ENCODE measurements around the gene LRRC3B. TPM values are rescaled to one million over a fixed set of nuclear protein-coding genes. Genes with fewer than 3 reads are reported as not detected.

The LRRC3B gene
- total RNA-seq, 1 experiment from 2014 or later = not detected

DNA sequence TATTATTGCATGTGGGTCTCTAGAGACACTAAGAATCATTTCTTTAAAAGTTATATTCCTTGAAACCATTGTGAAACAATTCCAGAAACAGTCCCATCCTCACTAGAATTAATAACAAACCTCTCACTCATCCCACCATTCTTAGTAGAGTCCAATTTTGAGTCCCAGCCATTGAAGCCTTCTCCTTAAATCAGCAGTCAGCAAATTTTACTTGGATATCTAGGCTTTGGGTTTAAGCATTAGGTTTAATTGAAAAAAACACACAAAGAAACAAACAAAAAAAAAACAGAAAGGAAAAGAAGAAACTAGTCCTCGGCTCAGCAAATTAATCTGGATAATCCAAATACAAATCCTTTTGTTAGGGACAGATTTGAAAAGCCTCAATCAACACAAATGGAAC lies 109.3 kb downstream of the LRRC3B start:
- H3K4me3 ChIP-seq = no peak overlapping the region
- no peaks in the 10 kb centered on the region for H3K27me3 ChIP-seq
- H3K9me3 ChIP-seq = no peaks in the 10 kb centered on the region
- no peak for DNase-seq
- no peaks in the 10 kb centered on the region for H3K36me3 ChIP-seq

DNA sequence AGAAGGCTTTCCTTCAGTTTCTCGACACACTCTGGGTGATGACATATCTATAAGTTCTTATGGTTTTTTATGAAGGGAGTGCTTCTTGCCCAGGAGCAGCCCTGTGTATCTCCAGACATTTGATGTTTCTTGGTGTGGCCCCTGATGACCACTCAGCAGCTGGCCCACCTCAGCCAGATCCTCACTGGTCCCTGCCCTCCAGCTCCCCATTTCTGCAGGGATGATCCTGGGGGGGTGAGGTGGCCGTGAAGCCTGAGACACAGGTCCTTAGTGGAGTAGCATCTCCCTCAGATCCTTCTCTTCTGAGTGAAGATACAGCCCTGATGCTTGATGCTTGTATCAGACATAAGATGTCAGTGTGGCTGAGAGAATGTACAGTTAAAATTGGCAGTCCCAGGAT lies 127.7 kb downstream of the LRRC3B start:
- no peaks in the 10 kb centered on the region for H3K36me3 ChIP-seq
- H3K4me3 ChIP-seq = no peak overlapping the region
- no peaks in the 10 kb centered on the region for H3K27me3 ChIP-seq
- no peak for DNase-seq
- H3K9me3 ChIP-seq = no peaks in the 10 kb centered on the region

GRCh38 chr3:26752466-26752865 lies 129.9 kb downstream of the LRRC3B start:
- Histone ChIP-seq H3K36me3 (no peaks in the 10 kb centered on the region), H3K9me3 (no peaks in the 10 kb centered on the region), H3K27me3 (no peaks in the 10 kb centered on the region), H3K4me3 (no peak overlapping the region)
- no peak for DNase-seq

DNA sequence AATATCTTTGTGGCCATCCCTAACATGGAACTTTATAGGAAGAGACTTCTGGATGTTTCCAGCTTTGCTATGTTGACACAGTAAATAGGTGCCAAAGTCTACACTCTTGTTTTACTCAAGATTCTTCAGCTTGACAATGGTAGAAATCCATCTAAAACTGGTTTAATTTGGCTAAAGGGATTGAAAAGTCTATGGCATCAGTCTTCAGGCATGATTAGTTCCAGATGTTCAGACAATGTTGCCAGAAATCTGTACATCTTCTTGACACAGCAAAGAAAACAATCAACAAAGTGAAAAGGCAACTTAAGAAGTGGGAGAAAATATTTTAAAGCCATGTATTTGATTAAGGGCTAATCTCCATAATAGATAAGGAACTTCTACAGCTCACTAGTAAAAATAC lies 130.5 kb downstream of the LRRC3B start:
- no peaks in the 10 kb centered on the region for H3K9me3 ChIP-seq
- H3K27me3 ChIP-seq = no peaks in the 10 kb centered on the region
- no peaks in the 10 kb centered on the region for H3K36me3 ChIP-seq
- no peak overlapping the region for H3K4me3 ChIP-seq
- DNase-seq = no peak

DNA sequence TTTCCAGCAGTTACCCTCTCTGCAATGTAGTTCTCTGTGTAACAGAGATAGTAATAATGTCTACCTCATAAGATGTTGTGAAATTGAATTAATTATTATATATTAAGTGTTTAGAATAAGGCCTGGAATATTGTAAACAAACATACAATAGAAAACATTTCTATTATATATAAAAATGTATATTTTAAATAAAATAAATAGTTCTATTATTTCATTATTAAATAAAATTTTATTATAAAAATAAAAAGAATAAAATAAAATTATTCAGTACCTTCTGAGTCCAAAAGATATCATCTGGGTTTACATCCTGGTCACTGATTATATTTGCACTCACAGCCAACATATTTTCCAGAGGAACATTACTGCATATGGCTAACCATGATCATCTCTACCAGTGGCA lies 135.4 kb downstream of the LRRC3B start:
- no peaks in the 10 kb centered on the region for H3K27me3 ChIP-seq
- no peaks in the 10 kb centered on the region for H3K9me3 ChIP-seq
- H3K36me3 ChIP-seq = no peaks in the 10 kb centered on the region

More for the DNA sequence above, 135.4 kb downstream of the LRRC3B start:
- DNase-seq = no peak
- H3K4me3 ChIP-seq = no peak overlapping the region

All from MG63 (cell line).